NOMO-1 (cell line): ENCODE results near the gene PRUNE2.
"Not testable (repeated sequence)": the region's sequence is repeated elsewhere in the genome, so short reads cannot be mapped to it uniquely, and the experiment has no call there.

Experiments
- DNase-seq, 2 experiments: peaks; one replicate each; lab custom pipeline; 2025; ENCODE audit not compliant: unreplicated experiment in 2 of 2; lab: John Stamatoyannopoulos, UW

The PRUNE2 gene

GRCh38 chr9:76876098-76876497 lies 29.8 kb downstream of the PRUNE2 start:
- no peak for DNase-seq

GRCh38 chr9:76873821-76874220 lies 32.1 kb downstream of the PRUNE2 start:
- DNase-seq = no peak

- DNase-seq = no peak
Measured at GRCh38 chr9:76873056-76873792, 32.7 kb downstream of the PRUNE2 start.

GRCh38 chr9:76868897-76869296 lies 37.0 kb downstream of the PRUNE2 start:
- DNase-seq = no peak

- no peak for DNase-seq
Measured at GRCh38 chr9:76866689-76867088, 39.2 kb downstream of the PRUNE2 start.

GRCh38 chr9:76863832-76864231 lies 42.1 kb downstream of the PRUNE2 start:
- no peak for DNase-seq

GRCh38 chr9:76859860-76860259 lies 46.1 kb downstream of the PRUNE2 start:
- no peak for DNase-seq

- DNase-seq = not testable (repeated sequence)
Measured at GRCh38 chr9:76858248-76858647, 47.7 kb downstream of the PRUNE2 start.

- no peak for DNase-seq
Measured at GRCh38 chr9:76856016-76856415, 49.9 kb downstream of the PRUNE2 start.

GRCh38 chr9:76855015-76855414 lies 50.9 kb downstream of the PRUNE2 start:
- DNase-seq = no peak

GRCh38 chr9:76852026-76852425 lies 53.9 kb downstream of the PRUNE2 start:
- no peak for DNase-seq

GRCh38 chr9:76846297-76846696 lies 59.6 kb downstream of the PRUNE2 start:
- no peak for DNase-seq

- no peak for DNase-seq
Measured at GRCh38 chr9:76845254-76845653, 60.7 kb downstream of the PRUNE2 start.

GRCh38 chr9:76835571-76836283 lies 70.2 kb downstream of the PRUNE2 start:
- no peak for DNase-seq

GRCh38 chr9:76828447-76828846 lies 77.5 kb downstream of the PRUNE2 start:
- DNase-seq = no peak

GRCh38 chr9:76827296-76828080 lies 78.4 kb downstream of the PRUNE2 start:
- no peak for DNase-seq

- DNase-seq = no peak
Measured at GRCh38 chr9:76820431-76820830, 85.5 kb downstream of the PRUNE2 start.

GRCh38 chr9:76818271-76818670 lies 87.6 kb downstream of the PRUNE2 start:
- DNase-seq = no peak

- no peak for DNase-seq
Measured at GRCh38 chr9:76817489-76817888, 88.4 kb downstream of the PRUNE2 start.

- no peak for DNase-seq
Measured at GRCh38 chr9:76812591-76812990, 93.3 kb downstream of the PRUNE2 start.

GRCh38 chr9:76810377-76810957 lies 95.4 kb downstream of the PRUNE2 start:
- DNase-seq = peak in 1 of 2 experiments; percentile 9
